Aorta (tissue), 5 donors: ENCODE results near the gene S100A12. TPM values are rescaled to one million over a fixed set of nuclear protein-coding genes. Genes with fewer than 3 reads are reported as not detected.

Source experiments
- ATAC-seq: fragments of 200-7000 bp; cut with Tn5 transposase; one replicate; pipeline ENCODE4 v1.9.1; 2022; ENCODE audit warnings: moderate library complexity; ENCODE audit not compliant: low FRiP score
- DNase-seq, 2 donors: peaks; one replicate each; pipeline ENCODE4 v3.0.0-alpha.2; 2020
- H3K27ac ChIP-seq, 2 donors: one replicate each; pipeline ENCODE4 v1.5.1; 2013; ENCODE audit warnings: low read length in 2 of 2, mild to moderate bottlenecking in 2 of 2, moderate library complexity in 2 of 2, control low read depth in 1 of 2, inconsistent platforms in 1 of 2, low read depth in 1 of 2
- H3K27me3 ChIP-seq, 2 donors: one replicate each; pipeline ENCODE4 v1.6.1; 2013; ENCODE audit warnings: control low read depth in 1 of 2, low read length in 1 of 2, mild to moderate bottlenecking in 1 of 2, moderate library complexity in 1 of 2; ENCODE audit not compliant: insufficient read depth in 2 of 2, control insufficient read depth in 1 of 2
- H3K36me3 ChIP-seq, 2 donors: one replicate each; pipeline ENCODE4 v1.6.1; 2013; ENCODE audit warnings: control low read depth in 1 of 2, low read length in 1 of 2, mild to moderate bottlenecking in 1 of 2; ENCODE audit not compliant: insufficient read depth in 2 of 2, control insufficient read depth in 1 of 2
- H3K4me1 ChIP-seq, 2 donors: one replicate each; pipeline ENCODE4 v1.6.1; 2013; ENCODE audit warnings: low read length in 2 of 2, control low read depth in 1 of 2, mild to moderate bottlenecking in 1 of 2, moderate library complexity in 1 of 2; ENCODE audit not compliant: insufficient read depth in 2 of 2, control insufficient read depth in 1 of 2
- H3K4me3 ChIP-seq, 2 donors: one replicate each; pipeline ENCODE4 v1.5.1; 2013; ENCODE audit warnings: low read length in 2 of 2, control low read depth in 1 of 2, mild to moderate bottlenecking in 1 of 2
- H3K9me3 ChIP-seq: one replicate; pipeline ENCODE4 v1.6.1; 2013; ENCODE audit warnings: mild to moderate bottlenecking, low read length; ENCODE audit not compliant: control insufficient read depth
- WGBS, 2 donors: extraction: QIAGEN DNeasy Blood & Tissue Kit; methylation state at CpG; one replicate each; pipeline ENCODE4 v1.1.7; 2013; 5-methylcytosine and 5-hydroxymethylcytosine counted together
- intact Hi-C, 2 donors: fragments of 100-400 bp; cut with DNase I; formaldehyde crosslinking; loops; one replicate each; pipeline versions ENCODE4 v1.14.2 to v1.15.0; 2022
- polyA plus RNA-seq, 2 donors: library from polyadenylated mRNA; stranded (reverse); fragments of 200-250 nt; gene quantifications; one replicate each; pipeline ENCODE4 v1.2.3, GENCODE V29; 2013
- total RNA-seq, 2 donors: library from RNA; stranded (reverse); fragmentation: NEBNext Ultra II Directional; extraction: Animal tissue kit (Norgen Biotek cat#: 25700); gene quantifications; one replicate each; pipeline ENCODE4 v1.2.1, GENCODE V29; 2021
- donor health status: healthy with polysubstance abuse.
- donor health status: Bipolar disorder and iron deficiency.
- donor health status: DM: no; HTN: no; CAD: no.
- donor health status: DM: no; HTN: no; CAD: no.
- donor health status: DM: yes; HTN: yes; CAD: no.

S100A12 gene
- total and polyA plus RNA-seq, 4 donors = 1.7 to 58.6 (median 14.0) TPM

DNA sequence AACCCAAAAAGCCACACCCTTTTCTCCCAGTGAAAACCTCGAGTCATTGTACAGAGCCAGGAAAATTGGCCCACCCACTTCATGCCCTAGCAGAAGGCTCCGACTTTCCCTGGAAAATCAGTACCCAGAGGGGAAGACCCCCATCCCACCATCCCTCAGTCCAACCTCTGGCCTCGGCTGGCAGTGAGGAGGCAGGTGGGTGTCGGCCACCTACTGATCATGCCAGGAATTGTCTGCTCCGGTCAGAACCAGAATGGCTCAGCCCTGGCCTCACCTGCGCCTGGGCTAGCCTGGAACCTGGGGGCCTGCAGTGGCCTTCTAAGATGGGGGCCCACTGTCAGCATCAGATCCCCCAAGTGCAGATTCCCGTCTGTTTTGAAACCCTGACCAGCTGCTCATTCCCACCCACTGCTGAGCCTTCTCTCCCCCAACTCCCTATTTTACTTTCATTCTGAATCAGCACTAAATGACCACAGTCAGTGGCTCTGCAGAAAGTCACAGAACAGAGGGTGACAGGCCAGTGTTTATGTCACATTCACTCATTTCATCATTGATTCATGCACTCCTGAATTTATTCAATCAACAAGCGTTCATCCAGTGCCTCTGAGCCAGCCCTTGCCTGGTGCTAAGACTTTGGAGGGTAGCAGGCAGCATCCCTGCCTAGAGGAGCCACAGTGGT is 20.8 kb downstream of the S100A12 start:
- Histone ChIP-seq H3K4me1 (no peaks in the 10 kb centered on the region), H3K27ac (no peak overlapping the region), H3K9me3 (no peaks in the 10 kb centered on the region), H3K36me3 (no peaks in the 10 kb centered on the region), H3K4me3 (no peak overlapping the region), H3K27me3 (no peaks in the 10 kb centered on the region)
- no peak for DNase-seq
- no peak for ATAC-seq
- intact Hi-C loops = loop anchor here in 1 of 2 donors (5.0 to 10.0 kb wide), 3 partner anchors 110 to 630 kb away; partner anchors contain the start of genes RAB13 and S100A7
- WGBS, 2 donors = 81 to 86% methylated on average over 8 of the region's 8 CpGs

- WGBS, 2 donors = 78 to 86% methylated on average over 7 of the region's 7 CpGs
- DNase-seq (no peak), ATAC-seq (no peak)
- intact Hi-C loops = loop anchor here in 1 of 2 donors (2.0 to 10.0 kb wide), 4 partner anchors 111 to 631 kb away; partner anchors contain the start of genes RAB13 and S100A7
- Histone ChIP-seq H3K36me3 (no peaks in the 10 kb centered on the region), H3K27me3 (no peaks in the 10 kb centered on the region), H3K27ac (no peak overlapping the region), H3K4me1 (no peaks in the 10 kb centered on the region), H3K9me3 (no peaks in the 10 kb centered on the region), H3K4me3 (no peak overlapping the region)
Measured at GRCh38 chr1:153353226-153353947, 22.0 kb downstream of the S100A12 start.

DNA sequence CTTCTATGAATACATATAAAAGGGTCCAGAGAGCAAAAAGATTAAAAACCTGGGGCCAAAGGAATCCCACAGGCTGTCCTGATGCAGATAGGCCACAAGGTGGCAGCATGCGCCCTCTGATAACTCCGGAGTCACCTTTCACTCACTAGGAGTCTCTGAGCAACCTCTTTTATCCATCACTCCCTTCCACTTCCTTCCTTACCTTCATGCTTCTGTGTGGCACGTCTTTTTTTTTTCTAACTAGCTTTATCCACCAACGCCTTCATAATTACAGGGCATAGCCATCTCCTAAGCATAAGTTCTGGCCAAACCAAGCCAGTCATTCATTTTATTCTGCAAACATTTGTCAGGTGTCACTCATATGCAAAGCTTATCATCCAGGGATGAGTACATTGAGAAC is 22.9 kb downstream of the S100A12 start:
- Histone ChIP-seq H3K36me3 (no peaks in the 10 kb centered on the region), H3K4me3 (no peak overlapping the region), H3K27me3 (no peaks in the 10 kb centered on the region), H3K4me1 (no peaks in the 10 kb centered on the region), H3K9me3 (no peaks in the 10 kb centered on the region), H3K27ac (no peak overlapping the region)
- DNase-seq (peak; percentile 79 to 85), ATAC-seq (peak; percentile 83)
- intact Hi-C loops = loop anchor here (1.0 to 10.0 kb wide), 5 partner anchors 112 to 632 kb away; partner anchors contain the start of genes RAB13 (in 1 of the 2) and S100A7 (in 1 of the 2)
- 0% methylated on average over 4 of the region's 4 CpGs for WGBS, 2 donors

GRCh38 chr1:153350321-153350957 is 25.0 kb downstream of the S100A12 start:
- Histone ChIP-seq H3K9me3 (no peaks in the 10 kb centered on the region), H3K36me3 (no peaks in the 10 kb centered on the region), H3K27ac (no peak overlapping the region), H3K27me3 (no peaks in the 10 kb centered on the region), H3K4me1 (no peaks in the 10 kb centered on the region), H3K4me3 (no peak overlapping the region)
- intact Hi-C loops = loop anchor here in 1 of 2 donors (5.0 to 10.0 kb wide), 3 partner anchors 114 to 634 kb away; partner anchors contain the start of genes RAB13 and S100A7
- DNase-seq (no peak), ATAC-seq (no peak)
- 17 to 39% methylated on average over 1 of the region's 1 CpG for WGBS, 2 donors

GRCh38 chr1:153349363-153350320 is 25.8 kb downstream of the S100A12 start:
- no peaks in the 10 kb centered on the region for H3K4me1 ChIP-seq
- intact Hi-C loops = loop anchor here in 1 of 2 donors (5.0 to 10.0 kb wide), 3 partner anchors 115 to 635 kb away; partner anchors contain the start of genes RAB13 and S100A7
- DNase-seq = no peak

GRCh38 chr1:153348511-153349362 is 26.7 kb downstream of the S100A12 start, which contains the start of gene PGLYRP4:
PGLYRP4 (minus strand) TSS chr1:153348841; CDS start chr1:153347932, 909 bp downstream.
- Histone ChIP-seq H3K4me1 (no peaks in the 10 kb centered on the region), H3K4me3 (no peak within 1 kb of the TSS), H3K36me3 (no peaks in the 10 kb centered on the region), H3K9me3 (no peaks in the 10 kb centered on the region), H3K27ac (no peak within 1 kb of the TSS), H3K27me3 (no peaks in the 10 kb centered on the region)
- 62 to 65% methylated on average over 10 of the region's 10 CpGs for WGBS, 2 donors
- no peak for DNase-seq
- intact Hi-C loops = no loop called here
- ATAC-seq = no peak

More at GRCh38 chr1:153349363-153350320, 25.8 kb downstream of the S100A12 start:
- no peak overlapping the region for H3K27ac ChIP-seq
- no peak for ATAC-seq
- H3K27me3 ChIP-seq = no peaks in the 10 kb centered on the region
- H3K4me3 ChIP-seq = no peak overlapping the region
- 59 to 61% methylated on average over 17 of the region's 17 CpGs for WGBS, 2 donors
- no peaks in the 10 kb centered on the region for H3K36me3 ChIP-seq
- no peaks in the 10 kb centered on the region for H3K9me3 ChIP-seq

- Histone ChIP-seq H3K27ac (no peak overlapping the region), H3K36me3 (no peaks in the 10 kb centered on the region), H3K4me1 (no peaks in the 10 kb centered on the region), H3K4me3 (no peak overlapping the region), H3K27me3 (no peaks in the 10 kb centered on the region), H3K9me3 (no peaks in the 10 kb centered on the region)
- intact Hi-C loops = no loop called here
- DNase-seq = no peak
- 69 to 74% methylated on average over 7 of the region's 7 CpGs for WGBS, 2 donors
- ATAC-seq = no peak
Measured at GRCh38 chr1:153347856-153348255, 27.6 kb downstream of the S100A12 start.
